Brain microvascular endothelial cell (primary cell): ENCODE measurements around the gene PELI2.
A peak's percentile ranks its signal among the peaks of the same experiment; 100 is the strongest.

Experiments used
- DNase-seq: peaks from one replicate; pipeline ENCODE4 v3.0.0-alpha.2; 2020
- H3K27ac ChIP-seq: fragments of 250-450 bp; sonication (Bioruptor Pico); 2 replicates; pipeline ENCODE4 v1.5.1; 2020; ENCODE audit warnings: mild to moderate bottlenecking, moderate library complexity
- H3K27me3 ChIP-seq: fragments of 250-450 bp; sonication (Bioruptor Pico); replicated peaks from 2 replicates; pipeline ENCODE4 v1.5.1; 2020; ENCODE audit warnings: mild to moderate bottlenecking
- H3K36me3 ChIP-seq: fragments of 250-450 bp; sonication (Bioruptor Pico); replicated peaks from 2 replicates; pipeline ENCODE4 v1.5.1; 2020; ENCODE audit warnings: mild to moderate bottlenecking
- H3K4me3 ChIP-seq: 2 replicates; pipeline ENCODE4 v1.5.1; 2011; ENCODE audit warnings: low read depth, mild to moderate bottlenecking, control low read depth, low read length, moderate library complexity
- CTCF ChIP-seq: IDR thresholded peaks from 2 replicates; pipeline ENCODE4 v1.5.1; 2011; ENCODE audit warnings: low read depth, mild to moderate bottlenecking, moderate library complexity, low read length, control low read depth, inconsistent platforms; ENCODE audit errors: missing control alignments
- in situ Hi-C: cut with HindIII; loops from 2 replicates; pipeline ENCODE4 v1.10.0; 2017; ENCODE audit warnings: low sequenced_read_pairs, low pct_ligation_motif_present

PELI2 gene

GRCh38 chr14:56300495-56300894 is 182.3 kb downstream of the PELI2 start:
- in situ Hi-C loops: no loop called here

GRCh38 chr14:56304456-56304855 is 186.2 kb downstream of the PELI2 start:
- DNase-seq: no peak
- H3K27ac ChIP-seq: no peak overlapping the region
- H3K36me3 ChIP-seq: no peaks in the 10 kb centered on the region
- H3K27me3 ChIP-seq: no peaks in the 10 kb centered on the region
- no peak overlapping the region for H3K4me3 ChIP-seq
- in situ Hi-C loops: no loop called here
- TF ChIP-seq CTCF: no peak

More at GRCh38 chr14:56300495-56300894, 182.3 kb downstream of the PELI2 start:
- Histone ChIP-seq H3K27ac (no peak overlapping the region), H3K36me3 (no peaks in the 10 kb centered on the region), H3K27me3 (no peaks in the 10 kb centered on the region), H3K4me3 (no peak overlapping the region)
- TF ChIP-seq CTCF: no peak
- peak; percentile 73 for DNase-seq

- no peak overlapping the region for H3K4me3 ChIP-seq
- no peaks in the 10 kb centered on the region for H3K27me3 ChIP-seq
- TF ChIP-seq CTCF: no peak
- H3K36me3 ChIP-seq: no peaks in the 10 kb centered on the region
- no peak overlapping the region for H3K27ac ChIP-seq
- in situ Hi-C loops: no loop called here
- DNase-seq: no peak
These were observed 191.0 kb downstream of the PELI2 start for GRCh38 chr14:56309198-56309597.

GRCh38 chr14:56310643-56311042 is 192.4 kb downstream of the PELI2 start:
- in situ Hi-C loops: no loop called here
- no peaks in the 10 kb centered on the region for H3K27me3 ChIP-seq
- DNase-seq: peak; percentile 38
- H3K36me3 ChIP-seq: no peaks in the 10 kb centered on the region
- no peak overlapping the region for H3K4me3 ChIP-seq
- H3K27ac ChIP-seq: no peak overlapping the region
- TF ChIP-seq CTCF: no peak

GRCh38 chr14:56313789-56314188 is 195.6 kb downstream of the PELI2 start:
- in situ Hi-C loops: no loop called here

More at GRCh38 chr14:56313789-56314188, 195.6 kb downstream of the PELI2 start:
- H3K27ac ChIP-seq: no peak overlapping the region
- TF ChIP-seq CTCF: no peak
- H3K4me3 ChIP-seq: no peak overlapping the region
- no peaks in the 10 kb centered on the region for H3K27me3 ChIP-seq
- DNase-seq: no peak
- H3K36me3 ChIP-seq: no peaks in the 10 kb centered on the region
